Ovary (tissue), 9 donors: ENCODE data around the gene EXOC6B. TPM values are rescaled to one million over a fixed set of nuclear protein-coding genes. Genes with fewer than 3 reads are reported as not detected.
"Not testable (repeated sequence)": the region's sequence is repeated elsewhere in the genome, so short reads cannot be mapped to it uniquely, and the experiment has no call there.

Experiments
- DNase-seq, 5 donors: peaks; one replicate each; pipeline ENCODE4 v3.0.0-alpha.2; 2019 to 2020
- H3K27ac ChIP-seq, 2 donors: fragments of 200-600 bp; one replicate each; pipeline versions ENCODE4 v1.5.1 to v1.8.0; 2019 to 2022
- H3K27me3 ChIP-seq: fragments of 200-600 bp; one replicate; pipeline ENCODE4 v1.8.0; 2022
- H3K36me3 ChIP-seq: fragments of 200-600 bp; sonication (generic); one replicate; pipeline ENCODE4 v1.5.1; 2019
- H3K4me1 ChIP-seq: one replicate; pipeline ENCODE4 v1.8.1; 2013; ENCODE audit warnings: mild to moderate bottlenecking, moderate library complexity; ENCODE audit not compliant: insufficient read depth
- H3K4me3 ChIP-seq: fragments of 200-600 bp; sonication (generic); one replicate; pipeline ENCODE4 v1.5.1; 2017
- H3K9me3 ChIP-seq, 2 donors: fragments of 200-600 bp in 1 of 2; sonication (generic) in 1 of 2; one replicate each; pipeline versions ENCODE4 v1.5.1 to v1.8.1; 2013 to 2019; ENCODE audit warnings: mild to moderate bottlenecking in 1 of 2, moderate library complexity in 1 of 2
- EP300 ChIP-seq: sonication (generic); formaldehyde crosslinking; IDR thresholded peaks from one replicate; pipeline ENCODE4 v1.6.1; 2017; ENCODE audit warnings: antibody characterized with exemption
- POLR2A ChIP-seq: fragments of 450-650 bp; IDR thresholded peaks from one replicate; pipeline ENCODE4 v1.6.1; 2017; ENCODE audit warnings: antibody characterized with exemption, mild to moderate bottlenecking, moderate library complexity
- WGBS, 3 donors: extraction: QIAGEN DNeasy Blood & Tissue Kit in 1 of 3; methylation state at CpG; one replicate each; pipeline versions ENCODE4 v1.1.5 to v1.1.7; 2013 to 2017; 5-methylcytosine and 5-hydroxymethylcytosine counted together
- intact Hi-C, 4 donors: fragments of 100-400 bp; cut with DNase I; formaldehyde crosslinking; loops; one replicate each; pipeline versions ENCODE4 v1.11.0 to v1.15.1; 2022 to 2023
- polyA plus RNA-seq, 2 donors: library from polyadenylated mRNA; stranded (reverse); fragments of 200-250 nt in 1 of 2; fragments of 350-450 nt in 1 of 2; fragmentation: Illumina TruSeq in 1 of 2; extraction: RNeasy Lipid Tissue Mini Kit (QIAGEN cat#74804) in 1 of 2; gene quantifications; one replicate each; pipeline ENCODE4 v1.2.3, GENCODE V29; 2013 to 2014
- total RNA-seq, 7 donors: library from RNA; depleted of rRNA in 2 of 7; stranded (reverse); fragments of >200 nt in 2 of 7; fragmentation: NEBNext Ultra II Directional in 3 of 7; extraction: Animal tissue kit (Norgen Biotek cat#: 25700) in 3 of 7; gene quantifications; one replicate each; pipeline versions ENCODE4 v1.1.0 to v1.2.4, GENCODE V29; 2016 to 2023
- TF ChIP-seq, protein P1 (sequence below), 3 donors: fragments of 450-650 bp in 2 of 3; fragments of 200-600 bp in 1 of 3; IDR thresholded peaks; one replicate each; pipeline versions ENCODE4 v1.5.1 to v1.8.0; 2016 to 2022; ENCODE audit warnings: antibody characterized with exemption in 3 of 3, mild to moderate bottlenecking in 1 of 3
- donor health status: DM: no; HTN: no; CAD: no; lungs with moderate emphysema.
- donor health status: DM: no; HTN: no; CAD: no.
- donor health status: Bipolar disorder and iron deficiency.
- donor health status: DM: yes; HTN: yes; CAD: no.
- donor health status: DM: no; HTN: no; CAD: no.
- donor health status: DM: yes; HTN: yes; CAD: no.

EXOC6B gene
- total and polyA plus RNA-seq, 9 donors, result 11.9 to 84.9 (median 57.8) TPM

GRCh38 chr2:72649810-72650209 is 176.0 kb downstream of the EXOC6B start:
- intact Hi-C loops, result no loop called here
- DNase-seq, result no peak
- 94 to 97% (median 96%) methylated on average over 6 of the region's 6 CpGs for WGBS, 3 donors
- H3K4me3 ChIP-seq, result no peak overlapping the region
- H3K9me3 ChIP-seq, result no peaks in the 10 kb centered on the region
- no peaks in the 10 kb centered on the region for H3K36me3 ChIP-seq
- no peak for TF ChIP-seq EP300
- no peak for TF ChIP-seq POLR2A
- TF ChIP-seq, protein P1, sequence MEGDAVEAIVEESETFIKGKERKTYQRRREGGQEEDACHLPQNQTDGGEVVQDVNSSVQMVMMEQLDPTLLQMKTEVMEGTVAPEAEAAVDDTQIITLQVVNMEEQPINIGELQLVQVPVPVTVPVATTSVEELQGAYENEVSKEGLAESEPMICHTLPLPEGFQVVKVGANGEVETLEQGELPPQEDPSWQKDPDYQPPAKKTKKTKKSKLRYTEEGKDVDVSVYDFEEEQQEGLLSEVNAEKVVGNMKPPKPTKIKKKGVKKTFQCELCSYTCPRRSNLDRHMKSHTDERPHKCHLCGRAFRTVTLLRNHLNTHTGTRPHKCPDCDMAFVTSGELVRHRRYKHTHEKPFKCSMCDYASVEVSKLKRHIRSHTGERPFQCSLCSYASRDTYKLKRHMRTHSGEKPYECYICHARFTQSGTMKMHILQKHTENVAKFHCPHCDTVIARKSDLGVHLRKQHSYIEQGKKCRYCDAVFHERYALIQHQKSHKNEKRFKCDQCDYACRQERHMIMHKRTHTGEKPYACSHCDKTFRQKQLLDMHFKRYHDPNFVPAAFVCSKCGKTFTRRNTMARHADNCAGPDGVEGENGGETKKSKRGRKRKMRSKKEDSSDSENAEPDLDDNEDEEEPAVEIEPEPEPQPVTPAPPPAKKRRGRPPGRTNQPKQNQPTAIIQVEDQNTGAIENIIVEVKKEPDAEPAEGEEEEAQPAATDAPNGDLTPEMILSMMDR (IDR thresholded peaks at IDR 0.05), result no peak
- no peaks in the 10 kb centered on the region for H3K4me1 ChIP-seq
- H3K27me3 ChIP-seq, result no peaks in the 10 kb centered on the region
- H3K27ac ChIP-seq, result no peak overlapping the region

DNA sequence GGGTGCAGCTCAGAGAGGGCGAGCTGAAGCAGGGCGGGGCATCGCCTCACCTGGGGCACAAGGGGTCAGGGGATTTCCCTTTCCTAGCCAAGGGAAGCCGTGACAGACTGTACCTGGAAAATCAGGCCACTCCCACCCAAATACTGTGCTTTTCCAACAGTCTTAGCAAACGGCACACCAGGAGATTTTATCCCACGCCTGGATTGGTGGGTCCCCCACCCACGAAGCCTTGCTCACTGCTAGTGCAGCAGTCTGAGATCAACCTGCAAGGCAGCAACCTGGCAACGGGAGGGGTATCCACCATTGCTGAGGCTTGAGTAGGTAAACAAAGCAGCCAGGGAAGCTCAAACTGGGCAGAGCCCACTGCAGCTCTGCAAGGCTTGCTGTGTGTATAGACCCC is 184.6 kb downstream of the EXOC6B start:
- DNase-seq, H3K4me1 ChIP-seq, H3K27me3 ChIP-seq, H3K36me3 ChIP-seq, H3K27ac ChIP-seq, H3K9me3 ChIP-seq, H3K4me3 ChIP-seq, intact Hi-C loops: not testable (repeated sequence)
- WGBS, 3 donors, result 95 to 98% (median 96%) methylated on average over 8 of the region's 8 CpGs

DNA sequence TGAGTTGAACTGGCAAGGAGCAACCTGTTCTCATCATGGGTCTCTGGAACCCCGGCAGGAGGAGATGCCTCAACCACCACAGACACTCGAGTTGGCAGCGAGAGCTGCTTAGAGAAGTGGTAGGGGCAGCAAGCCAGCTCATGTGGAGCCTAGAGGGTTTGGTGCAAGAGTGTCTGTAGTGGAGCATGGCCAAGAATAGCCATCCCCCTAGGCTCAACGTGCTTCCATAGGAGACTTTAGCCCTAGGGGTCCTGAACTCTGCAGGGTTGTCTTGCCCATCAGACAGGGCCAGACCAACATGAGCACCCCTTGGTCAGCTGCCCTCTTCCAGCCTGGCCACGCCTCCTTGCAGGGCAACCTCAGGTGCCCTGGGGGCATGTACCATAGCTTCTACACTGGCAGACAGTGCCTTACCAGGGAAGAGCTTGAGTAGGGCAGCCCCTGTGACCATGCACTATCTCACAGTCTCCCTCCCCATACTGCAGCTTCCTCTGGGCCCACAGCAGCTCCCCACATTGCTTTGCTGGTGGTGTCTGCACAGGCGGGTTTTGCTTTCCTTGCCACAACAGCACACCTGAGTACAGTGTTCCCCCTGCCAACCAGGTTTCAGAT is 187.1 kb downstream of the EXOC6B start:
- Histone ChIP-seq H3K4me1 (no peaks in the 10 kb centered on the region), H3K36me3 (no peaks in the 10 kb centered on the region), H3K9me3 (no peaks in the 10 kb centered on the region), H3K27me3 (no peaks in the 10 kb centered on the region), H3K4me3 (no peak overlapping the region), H3K27ac (no peak overlapping the region)
- intact Hi-C loops, result no loop called here
- WGBS, 3 donors, result 91 to 94% (median 91%) methylated on average over 6 of the region's 6 CpGs
- TF ChIP-seq, protein P1 (IDR thresholded peaks at IDR 0.05), result no peak
- TF ChIP-seq EP300 (no peak), POLR2A (no peak)
- no peak for DNase-seq

- DNase-seq, result no peak
- intact Hi-C loops, result no loop called here
- no peak for TF ChIP-seq EP300
- no peak for TF ChIP-seq POLR2A
- TF ChIP-seq, protein P1 (IDR thresholded peaks at IDR 0.05), result no peak
- H3K27me3 ChIP-seq, result no peaks in the 10 kb centered on the region
- no peak overlapping the region for H3K27ac ChIP-seq
- 88 to 94% (median 89%) methylated on average over 3 of the region's 3 CpGs for WGBS, 3 donors
- no peaks in the 10 kb centered on the region for H3K36me3 ChIP-seq
- no peaks in the 10 kb centered on the region for H3K9me3 ChIP-seq
- no peaks in the 10 kb centered on the region for H3K4me1 ChIP-seq
- no peak overlapping the region for H3K4me3 ChIP-seq
Observed at GRCh38 chr2:72636210-72636609, 189.6 kb downstream of the EXOC6B start.

DNA sequence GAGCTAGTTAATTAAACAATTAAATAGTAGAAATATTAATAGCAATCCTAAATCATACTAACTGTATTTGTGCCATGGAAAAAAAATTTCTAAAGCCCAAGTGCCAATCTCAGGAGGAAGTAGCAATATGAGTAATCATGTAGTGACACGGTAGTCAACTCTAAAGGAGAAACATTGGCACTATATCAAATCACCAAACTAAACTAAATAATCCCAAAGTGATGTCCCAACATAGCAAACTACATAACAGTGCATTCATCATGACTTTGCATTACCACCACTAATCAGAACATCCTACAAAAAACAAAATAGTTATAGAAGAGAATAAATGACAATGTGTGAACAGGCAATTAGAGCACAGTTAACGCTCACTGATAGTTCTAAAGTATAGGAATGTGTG is 195.1 kb downstream of the EXOC6B start:
- H3K27ac ChIP-seq, result no peak overlapping the region
- no peak for TF ChIP-seq POLR2A
- TF ChIP-seq, protein P1 (IDR thresholded peaks at IDR 0.05), result no peak
- no peak for TF ChIP-seq EP300
- no peaks in the 10 kb centered on the region for H3K36me3 ChIP-seq
- no peaks in the 10 kb centered on the region for H3K9me3 ChIP-seq
- peaks cover 6% of the 10 kb centered on the region for H3K4me1 ChIP-seq
- WGBS, 3 donors, result 75 to 82% (median 78%) methylated on average over 2 of the region's 2 CpGs
- no peaks in the 10 kb centered on the region for H3K27me3 ChIP-seq
- intact Hi-C loops, result no loop called here
- H3K4me3 ChIP-seq, result no peak overlapping the region
- no peak for DNase-seq
